ENCODE data around the gene ACKR3. TPM values are rescaled to one million over a fixed set of nuclear protein-coding genes. Genes with fewer than 3 reads are reported as not detected.

Gene ACKR3
- total and polyA plus RNA-seq, 3 experiments from 2014 or later, result 0.90 to 5.5 (median 1.6) TPM

- peak overlapping the region; percentile 83 to 97 (median 90) for H3K27ac Mint-ChIP-seq
- peaks cover 0 to 8% (median 5%) of the 10 kb centered on the region in 5 donors for H3K9me3 Mint-ChIP-seq
- Histone ChIP-seq H3K27ac (ENCODE audit: low read depth, low read length) (no peak overlapping the region), H3K27me3 (ENCODE audit: insufficient read depth, low read length, poor library complexity, severe bottlenecking) (no peaks in the 10 kb centered on the region), H3K9me3 (ENCODE audit: low read length) (no peaks in the 10 kb centered on the region), H3K36me3 (ENCODE audit: insufficient read depth, low read length) (no peaks in the 10 kb centered on the region), H3K4me3 (ENCODE audit: low read length) (no peak overlapping the region), H3K4me1 (ENCODE audit: insufficient read depth, low read length) (peaks cover 77% of the 10 kb centered on the region)
- DNase-seq, result no peak
- peaks cover 4 to 9% (median 5%) of the 10 kb centered on the region in 3 donors for H3K36me3 Mint-ChIP-seq
- H3K4me3 Mint-ChIP-seq, result peak overlapping the region in 2 of 7 donors; percentile 11 to 64
- CTCF ChIA-PET, result interaction anchor here (1.0 to 5.2 kb wide), 3 partner anchors 20 to 36 kb away, joined by 4 to 36 read pairs (median 7); partner anchors contain the start of gene ACKR3
- H3K27me3 Mint-ChIP-seq, result no peaks in the 10 kb centered on the region
- H3K4me1 Mint-ChIP-seq, result peaks cover 89 to 100% (median 91%) of the 10 kb centered on the region in 3 donors
- POLR2A ChIA-PET, result no interaction called here
Observed at GRCh38 chr2:236549165-236549564, 20.5 kb upstream of the ACKR3 start.

GRCh38 chr2:236550290-236550689, 19.3 kb upstream of the ACKR3 start:
- no peak overlapping the region for H3K4me3 ChIP-seq (ENCODE audit: low read length)
- ChIA-PET POLR2A (no interaction called here), CTCF (interaction anchor here (1.4 to 5.2 kb wide), 2 partner anchors 19 to 38 kb away, joined by 4 to 36 read pairs; partner anchors contain the start of gene ACKR3)
- no peaks in the 10 kb centered on the region for H3K27me3 Mint-ChIP-seq
- H3K9me3 ChIP-seq (ENCODE audit: low read length), result peaks cover 4% of the 10 kb centered on the region
- H3K9me3 Mint-ChIP-seq, result peaks cover 2 to 15% (median 13%) of the 10 kb centered on the region in 5 donors
- peaks cover 7 to 11% (median 10%) of the 10 kb centered on the region in 3 donors for H3K36me3 Mint-ChIP-seq
- peak overlapping the region in 2 of 7 donors; percentile 51 to 52 for H3K4me3 Mint-ChIP-seq
- H3K4me1 ChIP-seq (ENCODE audit: insufficient read depth, low read length), result peaks cover 78% of the 10 kb centered on the region
- DNase-seq, result no peak
- no peaks in the 10 kb centered on the region for H3K36me3 ChIP-seq (ENCODE audit: insufficient read depth, low read length)
- peak overlapping the region; percentile 78 to 92 (median 86) for H3K27ac Mint-ChIP-seq
- peaks cover 87 to 98% (median 91%) of the 10 kb centered on the region in 3 donors for H3K4me1 Mint-ChIP-seq
- H3K27me3 ChIP-seq (ENCODE audit: insufficient read depth, low read length, poor library complexity, severe bottlenecking), result no peaks in the 10 kb centered on the region
- H3K27ac ChIP-seq (ENCODE audit: low read depth, low read length), result no peak overlapping the region

- Mint-ChIP-seq H3K36me3 (peaks cover 7 to 11% (median 8%) of the 10 kb centered on the region in 3 donors), H3K27me3 (no peaks in the 10 kb centered on the region), H3K27ac (peak overlapping the region; percentile 78 to 92 (median 86)), H3K4me3 (peak overlapping the region in 3 of 7 donors; percentile 51 to 52 (median 52)), H3K4me1 (peaks cover 85 to 98% (median 91%) of the 10 kb centered on the region in 3 donors), H3K9me3 (peaks cover 2 to 15% (median 13%) of the 10 kb centered on the region in 5 donors)
- Histone ChIP-seq H3K4me1 (ENCODE audit: insufficient read depth, low read length) (peaks cover 78% of the 10 kb centered on the region), H3K4me3 (ENCODE audit: low read length) (no peak overlapping the region), H3K27me3 (ENCODE audit: insufficient read depth, low read length, poor library complexity, severe bottlenecking) (no peaks in the 10 kb centered on the region), H3K27ac (ENCODE audit: low read depth, low read length) (no peak overlapping the region), H3K36me3 (ENCODE audit: insufficient read depth, low read length) (no peaks in the 10 kb centered on the region), H3K9me3 (ENCODE audit: low read length) (peaks cover 4% of the 10 kb centered on the region)
- ChIA-PET POLR2A (no interaction called here), CTCF (interaction anchor here (1.1 to 1.4 kb wide), 2 partner anchors 19 to 38 kb away, joined by 4 to 6 read pairs; partner anchors contain the start of gene ACKR3)
- DNase-seq, result no peak
Observed at GRCh38 chr2:236550701-236551465, 18.7 kb upstream of the ACKR3 start.

- Histone ChIP-seq H3K36me3 (ENCODE audit: insufficient read depth, low read length) (no peaks in the 10 kb centered on the region), H3K4me1 (ENCODE audit: insufficient read depth, low read length) (peaks cover 71% of the 10 kb centered on the region), H3K9me3 (ENCODE audit: low read length) (peaks cover 4% of the 10 kb centered on the region), H3K4me3 (ENCODE audit: low read length) (no peak overlapping the region), H3K27ac (ENCODE audit: low read depth, low read length) (no peak overlapping the region), H3K27me3 (ENCODE audit: insufficient read depth, low read length, poor library complexity, severe bottlenecking) (no peaks in the 10 kb centered on the region)
- Mint-ChIP-seq H3K4me3 (peak overlapping the region in 5 of 7 donors; percentile 15 to 61 (median 41)), H3K9me3 (peaks cover 2 to 15% (median 13%) of the 10 kb centered on the region in 5 donors), H3K4me1 (peaks cover 82 to 96% (median 90%) of the 10 kb centered on the region in 3 donors), H3K36me3 (peaks cover 7 to 11% (median 8%) of the 10 kb centered on the region in 3 donors), H3K27me3 (no peaks in the 10 kb centered on the region), H3K27ac (peak overlapping the region; percentile 64 to 90 (median 88))
- DNase-seq, result no peak
- ChIA-PET CTCF (interaction anchor here (0.7 to 1.1 kb wide), 2 partner anchors 18 to 39 kb away, joined by 3 to 6 read pairs; partner anchors contain the start of gene ACKR3), POLR2A (no interaction called here)
Observed at GRCh38 chr2:236551471-236552211, 18.0 kb upstream of the ACKR3 start.

GRCh38 chr2:236552212-236552542, 17.4 kb upstream of the ACKR3 start:
- Mint-ChIP-seq H3K27ac (peak overlapping the region in 7 of 8 donors; percentile 69 to 90 (median 87)), H3K27me3 (no peaks in the 10 kb centered on the region), H3K9me3 (peaks cover 2 to 15% (median 13%) of the 10 kb centered on the region in 5 donors), H3K36me3 (peaks cover 7 to 11% (median 8%) of the 10 kb centered on the region in 3 donors), H3K4me3 (peak overlapping the region in 5 of 7 donors; percentile 26 to 61 (median 42)), H3K4me1 (peaks cover 76 to 95% (median 90%) of the 10 kb centered on the region in 3 donors)
- H3K4me3 ChIP-seq (ENCODE audit: low read length), result no peak overlapping the region
- ChIA-PET CTCF (interaction anchor here (0.7 to 1.1 kb wide), 2 partner anchors 17 to 39 kb away, joined by 3 to 6 read pairs; partner anchors contain the start of gene ACKR3), POLR2A (no interaction called here)
- DNase-seq, result no peak
- no peak overlapping the region for H3K27ac ChIP-seq (ENCODE audit: low read depth, low read length)
- H3K9me3 ChIP-seq (ENCODE audit: low read length), result peaks cover 4% of the 10 kb centered on the region
- H3K4me1 ChIP-seq (ENCODE audit: insufficient read depth, low read length), result peaks cover 65% of the 10 kb centered on the region
- H3K36me3 ChIP-seq (ENCODE audit: insufficient read depth, low read length), result no peaks in the 10 kb centered on the region
- no peaks in the 10 kb centered on the region for H3K27me3 ChIP-seq (ENCODE audit: insufficient read depth, low read length, poor library complexity, severe bottlenecking)

GRCh38 chr2:236552581-236553363, 16.9 kb upstream of the ACKR3 start:
- peaks cover 7 to 11% (median 8%) of the 10 kb centered on the region in 3 donors for H3K36me3 Mint-ChIP-seq
- H3K4me1 Mint-ChIP-seq, result peaks cover 74 to 95% (median 90%) of the 10 kb centered on the region in 3 donors
- H3K27me3 ChIP-seq (ENCODE audit: insufficient read depth, low read length, poor library complexity, severe bottlenecking), result no peaks in the 10 kb centered on the region
- DNase-seq, result no peak
- no peaks in the 10 kb centered on the region for H3K36me3 ChIP-seq (ENCODE audit: insufficient read depth, low read length)
- H3K27ac Mint-ChIP-seq, result peak overlapping the region in 7 of 8 donors; percentile 52 to 90 (median 84)
- peak overlapping the region in 4 of 7 donors; percentile 6 to 69 (median 52) for H3K4me3 Mint-ChIP-seq
- peaks cover 63% of the 10 kb centered on the region for H3K4me1 ChIP-seq (ENCODE audit: insufficient read depth, low read length)
- H3K9me3 Mint-ChIP-seq, result peaks cover 2 to 15% (median 13%) of the 10 kb centered on the region in 5 donors
- POLR2A ChIA-PET, result no interaction called here
- H3K4me3 ChIP-seq (ENCODE audit: low read length), result no peak overlapping the region
- no peak overlapping the region for H3K27ac ChIP-seq (ENCODE audit: low read depth, low read length)
- no peaks in the 10 kb centered on the region for H3K27me3 Mint-ChIP-seq
- CTCF ChIA-PET, result interaction anchor here (3.3 to 3.8 kb wide), 2 partner anchors 16 to 40 kb away, joined by 16 to 27 read pairs; partner anchors contain the start of gene ACKR3
- H3K9me3 ChIP-seq (ENCODE audit: low read length), result peaks cover 4% of the 10 kb centered on the region

- Mint-ChIP-seq H3K4me3 (peak overlapping the region in 1 of 7 donors; percentile 29), H3K36me3 (peaks cover 6 to 11% (median 8%) of the 10 kb centered on the region in 3 donors), H3K27ac (peak overlapping the region in 4 of 8 donors; percentile 4 to 66 (median 52)), H3K4me1 (peaks cover 73 to 95% (median 90%) of the 10 kb centered on the region in 3 donors), H3K9me3 (peaks cover 2 to 15% (median 13%) of the 10 kb centered on the region in 5 donors), H3K27me3 (no peaks in the 10 kb centered on the region)
- Histone ChIP-seq H3K4me1 (ENCODE audit: insufficient read depth, low read length) (peaks cover 57% of the 10 kb centered on the region), H3K4me3 (ENCODE audit: low read length) (no peak overlapping the region), H3K36me3 (ENCODE audit: insufficient read depth, low read length) (no peaks in the 10 kb centered on the region), H3K9me3 (ENCODE audit: low read length) (peaks cover 4% of the 10 kb centered on the region), H3K27ac (ENCODE audit: low read depth, low read length) (no peak overlapping the region), H3K27me3 (ENCODE audit: insufficient read depth, low read length, poor library complexity, severe bottlenecking) (no peaks in the 10 kb centered on the region)
- POLR2A ChIA-PET, result no interaction called here
- DNase-seq, result no peak
- CTCF ChIA-PET, result interaction anchor here (2.0 to 3.8 kb wide), 3 partner anchors 15 to 41 kb away, joined by 6 to 27 read pairs (median 16); partner anchors contain the start of gene ACKR3
Observed at GRCh38 chr2:236553522-236553921, 16.1 kb upstream of the ACKR3 start.
